GM18511 (cell line): ENCODE results near the gene PHF19.

ENCODE experiments used
- ATAC-seq: cut with Tn5 transposase; IDR thresholded peaks from one replicate; pipeline ENCODE4 v1.9.1; 2021; ENCODE audit warnings: mild to moderate bottlenecking, moderate library complexity; ENCODE audit not compliant: unreplicated experiment

PHF19 gene

GRCh38 chr9:120818595-120818994 is 58.4 kb downstream of the PHF19 start:
- ATAC-seq, result no peak

GRCh38 chr9:120815075-120815474 is 61.9 kb downstream of the PHF19 start:
- no peak for ATAC-seq

- ATAC-seq, result no peak
These were observed 68.1 kb downstream of the PHF19 start for GRCh38 chr9:120808931-120809330.

- ATAC-seq, result no peak
These were observed 69.2 kb downstream of the PHF19 start for GRCh38 chr9:120807607-120808379.
